MM.1S (cell line): ENCODE measurements around the gene DIP2C.

Source experiments
- DNase-seq: peaks from one replicate; pipeline ENCODE4 v3.0.0-alpha.2; 2015
- H2AFZ ChIP-seq: fragments of 300-600 bp; sonication (generic); 2 replicates; pipeline ENCODE4 v1.6.0; 2016; ENCODE audit warnings: antibody characterized with exemption, low read length
- H3F3A ChIP-seq: fragments of 300-600 bp; sonication (generic); 2 replicates; pipeline ENCODE4 v1.6.1; 2016; ENCODE audit warnings: mild to moderate bottlenecking, antibody characterized with exemption, low read length, moderate library complexity, mixed read lengths; ENCODE audit not compliant: insufficient read depth
- H3K27ac ChIP-seq: fragments of 300-600 bp; sonication (generic); 2 replicates; pipeline ENCODE4 v1.5.1; 2016; ENCODE audit warnings: mild to moderate bottlenecking, low read length
- H3K27me3 ChIP-seq: fragments of 300-600 bp; sonication (generic); replicated peaks from 2 replicates; pipeline ENCODE4 v1.6.0; 2016; ENCODE audit warnings: low read length; ENCODE audit not compliant: insufficient read depth
- H3K36me3 ChIP-seq: fragments of 300-600 bp; sonication (generic); replicated peaks from 2 replicates; pipeline ENCODE4 v1.6.1; 2016; ENCODE audit warnings: mild to moderate bottlenecking, low read length, mixed read lengths; ENCODE audit not compliant: insufficient read depth
- H3K4me1 ChIP-seq: fragments of 300-600 bp; sonication (generic); 2 replicates; pipeline ENCODE4 v1.6.1; 2016; ENCODE audit warnings: low read length, mixed read lengths
- H3K4me2 ChIP-seq: fragments of 300-600 bp; sonication (generic); 2 replicates; pipeline ENCODE4 v1.6.0; 2016; ENCODE audit warnings: low read depth, low read length
- H3K4me3 ChIP-seq: fragments of 300-600 bp; sonication (generic); 2 replicates; pipeline ENCODE4 v1.5.1; 2016; ENCODE audit warnings: low read length, mixed read lengths
- H3K79me2 ChIP-seq: fragments of 300-600 bp; sonication (generic); 2 replicates; pipeline ENCODE4 v1.6.1; 2016; ENCODE audit warnings: mixed run types, low read length, mixed read lengths
- H3K9ac ChIP-seq: fragments of 300-600 bp; sonication (generic); 2 replicates; pipeline ENCODE4 v1.6.1; 2016; ENCODE audit warnings: low read length, mixed read lengths
- H3K9me2 ChIP-seq: fragments of 300-600 bp; sonication (generic); replicated peaks from 2 replicates; pipeline ENCODE4 v1.6.1; 2016; ENCODE audit warnings: mild to moderate bottlenecking, low read length, mixed read lengths; ENCODE audit not compliant: insufficient read depth
- H3K9me3 ChIP-seq: fragments of 300-600 bp; sonication (generic); replicated peaks from 2 replicates; pipeline ENCODE4 v1.6.1; 2016; ENCODE audit warnings: mild to moderate bottlenecking, low read length, mixed read lengths; ENCODE audit not compliant: insufficient read depth
- H4K20me1 ChIP-seq: fragments of 300-600 bp; sonication (generic); 2 replicates; pipeline ENCODE4 v1.6.1; 2016; ENCODE audit warnings: mild to moderate bottlenecking, low read length, moderate library complexity, mixed read lengths; ENCODE audit not compliant: insufficient read depth
- CTCF ChIP-seq: fragments of 300-600 bp; sonication (generic); IDR thresholded peaks from 2 replicates; pipeline ENCODE4 v1.5.1; 2016; ENCODE audit warnings: antibody characterized with exemption, low read length, mixed read lengths
- EZH2 ChIP-seq: fragments of 300-600 bp; sonication (generic); optimal IDR thresholded peaks from 2 replicates; pipeline ENCODE3; 2017; ENCODE audit warnings: low read depth, mild to moderate bottlenecking, antibody characterized with exemption, low read length, mixed read lengths
- EZH2phosphoT487 ChIP-seq: fragments of 300-600 bp; sonication (generic); IDR thresholded peaks from 2 replicates; pipeline ENCODE4 v1.6.1; 2018; ENCODE audit warnings: antibody characterized with exemption, low read length

DIP2C gene

GRCh38 chr10:509361-510102 is 179.9 kb downstream of the DIP2C start:
- no peak for TF ChIP-seq CTCF
- no peak for TF ChIP-seq EZH2
- no peak for TF ChIP-seq EZH2phosphoT487
- H3F3A ChIP-seq = peaks cover 14% of the 10 kb centered on the region
- peak; percentile 18 for DNase-seq
- no peaks in the 10 kb centered on the region for H3K27me3 ChIP-seq
- peaks cover 17% of the 10 kb centered on the region for H3K79me2 ChIP-seq
- H2AFZ ChIP-seq = no peak overlapping the region
- peak overlapping the region; percentile 97 for H3K27ac ChIP-seq
- no peaks in the 10 kb centered on the region for H3K9me2 ChIP-seq
- H3K9ac ChIP-seq = peak overlapping the region; percentile 70
- peak overlapping the region; percentile 58; the same call in 1 of the 2 replicates for H3K4me2 ChIP-seq
- no peak overlapping the region for H3K4me3 ChIP-seq
- H3K4me1 ChIP-seq = peaks cover 46% of the 10 kb centered on the region
- no peaks in the 10 kb centered on the region for H3K9me3 ChIP-seq
- no peaks in the 10 kb centered on the region for H3K36me3 ChIP-seq
- H4K20me1 ChIP-seq = no peaks in the 10 kb centered on the region

- H3K27me3 ChIP-seq = no peaks in the 10 kb centered on the region
Measured at GRCh38 chr10:508726-509125, 180.7 kb downstream of the DIP2C start.

GRCh38 chr10:507908-508444 is 181.5 kb downstream of the DIP2C start:
- Histone ChIP-seq H3K27ac (no peak overlapping the region), H3K36me3 (no peaks in the 10 kb centered on the region), H3K79me2 (peaks cover 10% of the 10 kb centered on the region; the same call in 1 of the 2 replicates), H3K4me2 (no peak overlapping the region), H2AFZ (no peak overlapping the region), H3K9me3 (no peaks in the 10 kb centered on the region), H3K4me1 (peaks cover 32% of the 10 kb centered on the region), H3K9me2 (no peaks in the 10 kb centered on the region), H3F3A (peaks cover 14% of the 10 kb centered on the region), H3K9ac (no peak overlapping the region), H4K20me1 (no peaks in the 10 kb centered on the region), H3K4me3 (no peak overlapping the region), H3K27me3 (no peaks in the 10 kb centered on the region)
- TF ChIP-seq CTCF (no peak), EZH2phosphoT487 (no peak), EZH2 (no peak)
- DNase-seq = no peak

More at GRCh38 chr10:508726-509125, 180.7 kb downstream of the DIP2C start:
- peaks cover 10% of the 10 kb centered on the region; the same call in 1 of the 2 replicates for H3K79me2 ChIP-seq
- H3K4me1 ChIP-seq = peaks cover 38% of the 10 kb centered on the region
- TF ChIP-seq EZH2 (no peak), EZH2phosphoT487 (no peak), CTCF (no peak)
- DNase-seq = no peak
- no peak overlapping the region for H3K4me3 ChIP-seq
- H3K4me2 ChIP-seq = no peak overlapping the region
- no peaks in the 10 kb centered on the region for H3K9me3 ChIP-seq
- H4K20me1 ChIP-seq = no peaks in the 10 kb centered on the region
- no peak overlapping the region for H3K27ac ChIP-seq
- H3F3A ChIP-seq = peaks cover 14% of the 10 kb centered on the region
- H3K9ac ChIP-seq = no peak overlapping the region
- H2AFZ ChIP-seq = no peak overlapping the region
- H3K36me3 ChIP-seq = no peaks in the 10 kb centered on the region
- no peaks in the 10 kb centered on the region for H3K9me2 ChIP-seq
